ENCODE results near the gene DNAJC5.

Gene DNAJC5

GRCh38 chr20:63942250-63942951 lies 47.5 kb downstream of the DNAJC5 start:
- no peak for DNase-seq

GRCh38 chr20:63942969-63943807 lies 48.3 kb downstream of the DNAJC5 start:
- DNase-seq, result no peak

GRCh38 chr20:63943808-63944077 lies 48.8 kb downstream of the DNAJC5 start:
- DNase-seq, result no peak

GRCh38 chr20:63944078-63944941 lies 49.4 kb downstream of the DNAJC5 start:
- no peak for DNase-seq

GRCh38 chr20:63945031-63945658 lies 50.2 kb downstream of the DNAJC5 start:
- DNase-seq, result no peak

GRCh38 chr20:63945921-63946920 lies 51.3 kb downstream of the DNAJC5 start:
- no peak for DNase-seq

GRCh38 chr20:63946986-63947637 lies 52.2 kb downstream of the DNAJC5 start:
- no peak for DNase-seq

- no peak for DNase-seq
Measured at GRCh38 chr20:63947638-63948456, 52.9 kb downstream of the DNAJC5 start.

- no peak for DNase-seq
Measured at GRCh38 chr20:63950701-63951397, 55.9 kb downstream of the DNAJC5 start.

- no peak for DNase-seq
Measured at GRCh38 chr20:63951398-63952209, 56.7 kb downstream of the DNAJC5 start.

GRCh38 chr20:63952210-63952535 lies 57.2 kb downstream of the DNAJC5 start:
- DNase-seq, result no peak

- DNase-seq, result no peak
Measured at GRCh38 chr20:63952769-63953168, 57.8 kb downstream of the DNAJC5 start.

- DNase-seq, result no peak
Measured at GRCh38 chr20:63953764-63954429, 59.0 kb downstream of the DNAJC5 start.

- no peak for DNase-seq
Measured at GRCh38 chr20:63955281-63955826, 60.4 kb downstream of the DNAJC5 start.

GRCh38 chr20:63955827-63956663 lies 61.1 kb downstream of the DNAJC5 start, which contains the start of gene UCKL1:
Gene UCKL1 (minus strand): TSS chr20:63956416. CDS start chr20:63956372, 44 bp downstream.
- peak; percentile 88 for DNase-seq

GRCh38 chr20:63956664-63957003 lies 61.7 kb downstream of the DNAJC5 start:
- no peak for DNase-seq
